WTC11 (cell line): ENCODE measurements around the gene MICU2. TPM values are rescaled to one million over a fixed set of nuclear protein-coding genes. Genes with fewer than 3 reads are reported as not detected.

Experiments used
- ATAC-seq: fragments of 200-7000 bp; cut with Tn5 transposase; 2 replicates; pipeline ENCODE4 v1.10.0; 2021; ENCODE audit warnings: mild to moderate bottlenecking, moderate library complexity
- CTCF ChIA-PET: fragments of 300-600 bp; sonication (Branson Sonifier 250); formaldehyde crosslinking; loops from one replicate; lab custom pipeline; 2021; ENCODE audit warnings: antibody characterized with exemption; lab: Charles Lee
- POLR2A ChIA-PET: fragments of 350-600 bp; sonication (Branson Sonifier 250); formaldehyde crosslinking; loops from one replicate; lab custom pipeline; 2021; ENCODE audit warnings: antibody characterized with exemption; lab: Charles Lee
- DNase-seq: peaks from one replicate; pipeline ENCODE4 v3.0.0; 2021; ENCODE audit warnings: low spot score
- H3K27ac Mint-ChIP-seq: 2 replicates; pipeline ENCODE4 v1.8.0; 2021; ENCODE audit warnings: mixed read lengths
- H3K27me3 Mint-ChIP-seq: 2 replicates; pipeline ENCODE4 v1.8.0; 2021; ENCODE audit warnings: low read depth, mild to moderate bottlenecking, moderate library complexity, mixed read lengths
- H3K36me3 Mint-ChIP-seq: 2 replicates; pipeline ENCODE4 v1.8.0; 2021; ENCODE audit warnings: mixed read lengths
- H3K4me1 Mint-ChIP-seq: 2 replicates; pipeline ENCODE4 v1.8.0; 2022; ENCODE audit warnings: mixed read lengths
- H3K4me3 Mint-ChIP-seq: 2 replicates; pipeline ENCODE4 v1.8.0; 2021; ENCODE audit warnings: mild to moderate bottlenecking, moderate library complexity, mixed read lengths
- H3K9me3 Mint-ChIP-seq: 2 replicates; pipeline ENCODE4 v1.8.0; 2021; ENCODE audit warnings: mixed read lengths
- CREB1 ChIP-seq: sonication (generic); formaldehyde crosslinking; IDR thresholded peaks from 2 replicates; pipeline ENCODE4 v1.8.0; 2023; ENCODE audit warnings: mild to moderate bottlenecking, missing genetic modification reagents
- ETV6 ChIP-seq: sonication (generic); formaldehyde crosslinking; IDR thresholded peaks from 2 replicates; pipeline ENCODE4 v1.8.1; 2022; ENCODE audit warnings: mild to moderate bottlenecking, missing genetic modification reagents
- FOXP4 ChIP-seq: sonication (generic); formaldehyde crosslinking; IDR thresholded peaks from 2 replicates; pipeline ENCODE4 v1.8.0; 2022; ENCODE audit warnings: mild to moderate bottlenecking, missing genetic modification reagents
- KAT7 ChIP-seq: sonication (generic); formaldehyde crosslinking; IDR thresholded peaks from 2 replicates; pipeline ENCODE4 v1.8.1; 2023; ENCODE audit warnings: missing genetic modification reagents, mild to moderate bottlenecking, borderline replicate concordance
- MAX ChIP-seq: sonication (generic); formaldehyde crosslinking; IDR thresholded peaks from 2 replicates; pipeline ENCODE4 v1.8.0; 2022; ENCODE audit warnings: mild to moderate bottlenecking, missing genetic modification reagents
- MXD4 ChIP-seq: fragments of 250-450 bp; sonication (Bioruptor Pico); IDR thresholded peaks from 2 replicates; pipeline ENCODE4 v1.8.0; 2021; ENCODE audit warnings: mild to moderate bottlenecking, moderate library complexity, borderline replicate concordance
- NR3C1 ChIP-seq: sonication (generic); formaldehyde crosslinking; conservative IDR thresholded peaks from 2 replicates; pipeline ENCODE4 v1.8.1; 2023; ENCODE audit warnings: low read depth, mild to moderate bottlenecking, missing genetic modification reagents
- OVOL2 ChIP-seq: fragments of 250-450 bp; sonication (Bioruptor Pico); IDR thresholded peaks from 2 replicates; pipeline ENCODE4 v1.9.0; 2021; ENCODE audit warnings: mild to moderate bottlenecking, borderline replicate concordance
- SOX15 ChIP-seq: fragments of 250-450 bp; sonication (Bioruptor Pico); IDR thresholded peaks from 2 replicates; pipeline ENCODE4 v1.9.0; 2021; ENCODE audit warnings: mild to moderate bottlenecking
- TCF7 ChIP-seq: sonication (generic); formaldehyde crosslinking; IDR thresholded peaks from 2 replicates; pipeline ENCODE4 v1.8.0; 2022; ENCODE audit warnings: mild to moderate bottlenecking, low read depth, missing genetic modification reagents, moderate library complexity
- TEAD1 ChIP-seq: sonication (generic); formaldehyde crosslinking; IDR thresholded peaks from 2 replicates; pipeline ENCODE4 v1.8.0; 2022; ENCODE audit warnings: mild to moderate bottlenecking, missing genetic modification reagents
- USF2 ChIP-seq: sonication (generic); formaldehyde crosslinking; IDR thresholded peaks from 2 replicates; pipeline ENCODE4 v1.8.1; 2023; ENCODE audit warnings: mild to moderate bottlenecking, missing genetic modification reagents, moderate library complexity
- ZNF121 ChIP-seq: sonication (generic); formaldehyde crosslinking; IDR thresholded peaks from 2 replicates; pipeline ENCODE4 v1.8.0; 2023; ENCODE audit warnings: missing genetic modification reagents
- ZNF219 ChIP-seq: sonication (generic); formaldehyde crosslinking; IDR thresholded peaks from 2 replicates; pipeline ENCODE4 v1.8.0; 2023; ENCODE audit warnings: missing genetic modification reagents, mild to moderate bottlenecking, borderline replicate concordance
- ZNF281 ChIP-seq: sonication (generic); formaldehyde crosslinking; IDR thresholded peaks from 2 replicates; pipeline ENCODE4 v1.8.0; 2023; ENCODE audit warnings: mild to moderate bottlenecking, missing genetic modification reagents
- ZNF423 ChIP-seq: fragments of 250-450 bp; sonication (Bioruptor Pico); IDR thresholded peaks from 2 replicates; pipeline ENCODE4 v2.1.2; 2022; ENCODE audit warnings: mild to moderate bottlenecking, moderate library complexity
- total RNA-seq: library from RNA; stranded (reverse); gene quantifications from 3 replicates; pipeline ENCODE4 v1.2.3, GENCODE V29; 2021

MICU2 gene
- total RNA-seq, 1 experiment from 2014 or later, result 33.8 TPM

- no peak for TF ChIP-seq OVOL2
These were observed 74.7 kb downstream of the MICU2 start (continued) for GRCh38 chr13:21529146-21529893.

GRCh38 chr13:21528616-21529015 lies 75.4 kb downstream of the MICU2 start:
- CTCF ChIA-PET, result no interaction called here

GRCh38 chr13:21526707-21527540 lies 77.0 kb downstream of the MICU2 start:
- DNase-seq, result no peak
- peaks cover 5% of the 10 kb centered on the region; the same call in 1 of the 2 replicates for H3K4me1 Mint-ChIP-seq
- CTCF ChIA-PET, result interaction anchor here (0.9 kb wide), 1 partner anchor 31 kb away, joined by 3 read pairs; no protein-coding TSS in a partner anchor
- TF ChIP-seq USF2 (CRISPR knock-in tag), result no peak
- TF ChIP-seq MXD4 (CRISPR knock-in tag), result no peak
- no peak for TF ChIP-seq ZNF423 (CRISPR knock-in tag)
- TF ChIP-seq ZNF121 (CRISPR knock-in tag), result no peak
- TF ChIP-seq, all 79 proteins: peak for 0
- POLR2A ChIA-PET, result no interaction called here
- no peaks in the 10 kb centered on the region for H3K9me3 Mint-ChIP-seq
- no peak for ATAC-seq
- no peaks in the 10 kb centered on the region for H3K27me3 Mint-ChIP-seq
- peaks cover 3% of the 10 kb centered on the region; the same call in 1 of the 2 replicates for H3K36me3 Mint-ChIP-seq
- peak overlapping the region; percentile 59; the same call in 1 of the 2 replicates for H3K27ac Mint-ChIP-seq
- no peak overlapping the region for H3K4me3 Mint-ChIP-seq

More at GRCh38 chr13:21528616-21529015, 75.4 kb downstream of the MICU2 start:
- Mint-ChIP-seq H3K4me1 (peaks cover 4% of the 10 kb centered on the region; the same call in 1 of the 2 replicates), H3K4me3 (no peak overlapping the region), H3K27me3 (no peaks in the 10 kb centered on the region), H3K9me3 (no peaks in the 10 kb centered on the region), H3K27ac (no peak overlapping the region), H3K36me3 (no peaks in the 10 kb centered on the region; the same call in 1 of the 2 replicates)
- TF ChIP-seq CREB1 (CRISPR knock-in tag) (no peak), KAT7 (no peak), FOXP4 (no peak), ETV6 (CRISPR knock-in tag) (no peak), MAX (no peak), TEAD1 (CRISPR knock-in tag) (no peak), ZNF281 (CRISPR knock-in tag) (no peak), NR3C1 (CRISPR knock-in tag) (no peak), TCF7 (CRISPR knock-in tag) (no peak), ZNF423 (CRISPR knock-in tag) (no peak), ZNF219 (CRISPR knock-in tag) (no peak), SOX15 (CRISPR knock-in tag) (no peak)
- POLR2A ChIA-PET, result no interaction called here
- ATAC-seq (no peak), DNase-seq (no peak)
